IMR-90 (cell line): ENCODE results near the gene GSK3B. TPM values are rescaled to one million over a fixed set of nuclear protein-coding genes. Genes with fewer than 3 reads are reported as not detected.

ENCODE experiments used
- ATAC-seq: fragments of 200-7000 bp; cut with Tn5 transposase; 2 replicates; pipeline ENCODE4 v1.9.1; 2020; ENCODE audit warnings: low read depth, mild to moderate bottlenecking, moderate library complexity
- BruUV-seq: library from RNA; stranded (reverse); fragments of 400-500 nt; replicated peaks from 2 replicates; lab custom pipeline; 2021; lab: Mats Ljungman, UMichigan
- CTCF ChIA-PET: fragments of 300-600 bp; formaldehyde crosslinking; extraction: SDS; loops from one replicate; lab custom pipeline; 2021; ENCODE audit warnings: antibody characterized with exemption; lab: Yijun Ruan, JAX
- POLR2A ChIA-PET: fragments of 300-600 bp; sonication (Branson Sonifier 250); formaldehyde crosslinking; loops from one replicate; lab custom pipeline; 2022; ENCODE audit warnings: antibody characterized with exemption; ENCODE audit not compliant: unreplicated experiment; lab: Charles Lee
- DNase-seq: peaks from one replicate; pipeline ENCODE4 v3.0.0; 2013
- H2AFZ ChIP-seq: replicated peaks from 2 replicates; pipeline ENCODE3; 2013; ENCODE audit warnings: low read length, mild to moderate bottlenecking; ENCODE audit not compliant: poor library complexity
- H2AK5ac ChIP-seq: 2 replicates; pipeline ENCODE4 v1.6.1; 2013; ENCODE audit warnings: low read depth, low read length, inconsistent platforms
- H2AK9ac ChIP-seq: replicated peaks from 2 replicates; pipeline ENCODE3; 2013; ENCODE audit warnings: mild to moderate bottlenecking, low read depth, low read length, moderate library complexity; ENCODE audit not compliant: poor library complexity
- H2BK120ac ChIP-seq: 2 replicates; pipeline ENCODE4 v1.6.1; 2013; ENCODE audit warnings: low read depth, low read length, inconsistent platforms
- H2BK15ac ChIP-seq: 3 replicates; pipeline ENCODE4 v1.6.1; 2013; ENCODE audit warnings: low read depth, low read length, inconsistent platforms
- H2BK20ac ChIP-seq: 2 replicates; pipeline ENCODE4 v1.6.1; 2013; ENCODE audit warnings: low read depth, mild to moderate bottlenecking, inconsistent platforms, low read length, moderate library complexity
- H2BK5ac ChIP-seq: 2 replicates; pipeline ENCODE4 v1.6.1; 2013; ENCODE audit warnings: mild to moderate bottlenecking, low read depth, low read length, inconsistent platforms; ENCODE audit not compliant: poor library complexity, severe bottlenecking
- H3K14ac ChIP-seq: replicated peaks from 2 replicates; pipeline ENCODE4 v1.6.1; 2013; ENCODE audit warnings: low read depth, low read length, inconsistent platforms
- H3K18ac ChIP-seq: 2 replicates; pipeline ENCODE4 v1.6.1; 2013; ENCODE audit warnings: low read depth, low read length, control low read depth
- H3K23ac ChIP-seq: 2 replicates; pipeline ENCODE4 v1.6.1; 2013; ENCODE audit warnings: low read depth, low read length, inconsistent platforms
- H3K27ac ChIP-seq: 2 replicates; pipeline ENCODE4 v1.5.1; 2013; ENCODE audit warnings: mild to moderate bottlenecking, control low read depth, low read length; ENCODE audit not compliant: insufficient read depth
- H3K27me3 ChIP-seq: 2 replicates; pipeline ENCODE4 v1.6.1; 2013; ENCODE audit warnings: low read length; ENCODE audit not compliant: control insufficient read depth, insufficient read depth
- H3K36me3 ChIP-seq: 2 replicates; pipeline ENCODE4 v1.6.1; 2013; ENCODE audit warnings: low read length, mixed read lengths; ENCODE audit not compliant: control insufficient read depth, insufficient read depth
- H3K4ac ChIP-seq: 2 replicates; pipeline ENCODE4 v1.6.1; 2013; ENCODE audit warnings: low read depth, low read length, inconsistent platforms
- H3K4me1 ChIP-seq: 2 replicates; pipeline ENCODE4 v1.6.1; 2013; ENCODE audit warnings: low read length, mixed read lengths; ENCODE audit not compliant: control insufficient read depth, insufficient read depth
- H3K4me2 ChIP-seq: 2 replicates; pipeline ENCODE4 v1.6.1; 2013; ENCODE audit warnings: low read depth, mild to moderate bottlenecking, control low read depth, low read length, moderate library complexity
- H3K4me3 ChIP-seq: 2 replicates; pipeline ENCODE4 v1.5.1; 2013; ENCODE audit warnings: low read depth, mild to moderate bottlenecking, control low read depth, low read length, moderate library complexity; ENCODE audit not compliant: insufficient read depth
- H3K56ac ChIP-seq: 2 replicates; pipeline ENCODE4 v1.6.1; 2013; ENCODE audit warnings: low read length, inconsistent platforms; ENCODE audit not compliant: insufficient read depth; ENCODE audit errors: extremely low read depth
- H3K79me1 ChIP-seq, 2 experiments: 2 replicates each; pipeline ENCODE4 v1.6.1; 2013; ENCODE audit warnings: low read length in 2 of 2, inconsistent platforms in 1 of 2, low read depth in 1 of 2
- H3K9ac ChIP-seq: 2 replicates; pipeline ENCODE4 v1.6.1; 2013; ENCODE audit warnings: low read depth, low read length, control low read depth
- H3K9me1 ChIP-seq: 2 replicates; pipeline ENCODE4 v1.6.1; 2013; ENCODE audit warnings: low read length, inconsistent platforms; ENCODE audit not compliant: insufficient read depth
- H3K9me3 ChIP-seq: 2 replicates; pipeline ENCODE4 v1.6.1; 2013; ENCODE audit warnings: low read length; ENCODE audit not compliant: control insufficient read depth, insufficient read depth
- H4K20me1 ChIP-seq: 2 replicates; pipeline ENCODE4 v1.6.1; 2013; ENCODE audit warnings: low read length, inconsistent platforms; ENCODE audit not compliant: insufficient read depth
- H4K5ac ChIP-seq: 2 replicates; pipeline ENCODE4 v1.6.1; 2013; ENCODE audit warnings: mild to moderate bottlenecking, low read depth, low read length, control low read depth
- H4K8ac ChIP-seq, 2 experiments: 2 replicates each; pipeline ENCODE4 v1.6.1; 2013; ENCODE audit warnings: low read depth in 2 of 2, low read length in 2 of 2, control low read depth in 1 of 2, inconsistent platforms in 1 of 2
- H4K91ac ChIP-seq: 2 replicates; pipeline ENCODE4 v1.6.1; 2013; ENCODE audit warnings: low read depth, low read length, inconsistent platforms; ENCODE audit not compliant: insufficient read depth
- BHLHE40 ChIP-seq: fragments of 150-350 bp; IDR thresholded peaks from 2 replicates; pipeline ENCODE4 v1.6.1; 2016; ENCODE audit warnings: mild to moderate bottlenecking, low read depth, low read length
- CEBPB ChIP-seq: IDR thresholded peaks from 2 replicates; pipeline ENCODE4 v1.6.1; 2012; ENCODE audit warnings: low read depth, low read length, improper control_type of control experiment
- CHD1 ChIP-seq: IDR thresholded peaks from 2 replicates; pipeline ENCODE4 v1.6.1; 2012; ENCODE audit warnings: low read depth, low read length, improper control_type of control experiment
- FOS ChIP-seq: fragments of 150-350 bp; IDR thresholded peaks from 2 replicates; pipeline ENCODE4 v1.6.1; 2016; ENCODE audit warnings: low read depth, low read length
- MAFK ChIP-seq: IDR thresholded peaks from 2 replicates; pipeline ENCODE4 v1.6.1; 2012; ENCODE audit warnings: low read depth, low read length, improper control_type of control experiment
- MAZ ChIP-seq: IDR thresholded peaks from 2 replicates; pipeline ENCODE4 v1.6.1; 2012; ENCODE audit warnings: low read depth, mild to moderate bottlenecking, low read length, improper control_type of control experiment, moderate library complexity, borderline replicate concordance
- MXI1 ChIP-seq: IDR thresholded peaks from 2 replicates; pipeline ENCODE4 v1.6.1; 2012; ENCODE audit warnings: low read depth, mild to moderate bottlenecking, low read length, moderate library complexity, borderline replicate concordance
- NFE2L2 ChIP-seq: fragments of 150-350 bp; IDR thresholded peaks from 2 replicates; pipeline ENCODE4 v1.6.1; 2016; ENCODE audit warnings: low read depth, mild to moderate bottlenecking, low read length
- POLR2A ChIP-seq: IDR thresholded peaks from 2 replicates; pipeline ENCODE4 v1.6.1; 2012; ENCODE audit warnings: mild to moderate bottlenecking, low read depth, low read length
- RAD21 ChIP-seq: IDR thresholded peaks from 2 replicates; pipeline ENCODE4 v1.6.1; 2012; ENCODE audit warnings: low read length, improper control_type of control experiment
- RCOR1 ChIP-seq: IDR thresholded peaks from 2 replicates; pipeline ENCODE4 v1.6.1; 2012; ENCODE audit warnings: mild to moderate bottlenecking, low read length, improper control_type of control experiment; ENCODE audit not compliant: insufficient replicate concordance
- RFX5 ChIP-seq: IDR thresholded peaks from 2 replicates; pipeline ENCODE4 v1.8.0; 2012; ENCODE audit warnings: low read depth, mild to moderate bottlenecking, low read length, moderate library complexity
- SMC3 ChIP-seq: fragments of 150-350 bp; IDR thresholded peaks from 2 replicates; pipeline ENCODE4 v1.6.1; 2016; ENCODE audit warnings: low read depth, mild to moderate bottlenecking, antibody characterized with exemption, low read length, moderate library complexity
- WGBS, 2 experiments: methylation state at CpG; one replicate each; pipeline versions ENCODE4 v1.1.5 to v1.1.7; 2013; ENCODE audit warnings: missing lambda C conversion rate in 2 of 2; ENCODE audit not compliant: insufficient read length in 1 of 2; ENCODE audit errors: extremely low coverage in 2 of 2; 5-methylcytosine and 5-hydroxymethylcytosine counted together
- dilution Hi-C: fragments of 300-500 bp; cut with HindIII; formaldehyde crosslinking; loops from one replicate; pipeline ENCODE4 v1.14.3; 2018; ENCODE audit warnings: low sequenced_read_pairs; ENCODE audit not compliant: unreplicated experiment
- in situ Hi-C: fragments of 300-500 bp; cut with MboI; formaldehyde crosslinking; loops from 3 replicates; pipeline ENCODE4 v1.14.3; 2019; ENCODE audit warnings: low sequenced_read_pairs, inconsistent platforms, mixed read lengths
- intact Hi-C: fragments of 100-400 bp; cut with micrococcal nuclease; formaldehyde crosslinking; loops from 2 replicates; pipeline ENCODE4 v1.10.0; 2022
- polyA plus RNA-seq, 3 experiments: library from polyadenylated mRNA; depleted of rRNA; stranded (reverse); fragments of >200 nt; gene quantifications; 2 replicates each; pipeline ENCODE4 v1.2.3, GENCODE V29; 2012; ENCODE audit warnings: low replicate concordance in 1 of 3
- total RNA-seq: library from RNA; depleted of rRNA; stranded (reverse); fragments of >200 nt; gene quantifications from 2 replicates; pipeline ENCODE4 v1.2.3, GENCODE V29; 2012
- TF ChIP-seq, protein P1 (sequence below): fragments of 150-350 bp; IDR thresholded peaks from 2 replicates; pipeline ENCODE4 v1.6.1; 2017; ENCODE audit warnings: mild to moderate bottlenecking, antibody characterized with exemption, low read length, low read depth
- TF ChIP-seq, protein P2 (sequence below): conservative IDR thresholded peaks from 2 replicates; pipeline ENCODE4 v1.5.1; 2012; ENCODE audit warnings: mild to moderate bottlenecking, low read depth, low read length, improper control_type of control experiment
- TF ChIP-seq, protein P3 (sequence below): fragments of 150-350 bp; IDR thresholded peaks from 2 replicates; pipeline ENCODE4 v1.6.1; 2016; ENCODE audit warnings: low read depth, mild to moderate bottlenecking, low read length, moderate library complexity, borderline replicate concordance

GSK3B gene
- total and polyA plus RNA-seq, 2 of the 4 experiments (the other 2 are of a cell fraction): 19.2 to 33.2 TPM

DNA sequence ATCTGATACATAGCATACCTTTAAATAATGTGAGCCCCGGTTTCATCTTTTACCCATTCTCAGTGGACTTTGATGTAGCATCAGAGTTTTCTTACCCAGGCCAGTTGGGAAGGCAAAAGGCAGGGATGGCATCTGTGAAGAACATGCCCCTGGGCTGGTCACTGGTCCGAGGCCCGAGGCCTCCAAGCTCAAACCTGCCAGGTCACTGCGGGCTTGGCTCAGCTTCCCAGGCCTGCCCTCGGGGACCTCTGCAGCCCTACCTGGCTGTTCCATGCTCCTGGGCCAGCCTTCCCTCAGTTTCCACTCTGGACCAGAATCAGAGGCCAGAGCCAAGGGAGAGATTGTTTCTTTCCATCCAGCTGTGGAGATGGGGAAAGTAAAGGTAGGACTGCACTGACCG is 285.4 kb downstream of the GSK3B start:
- Histone ChIP-seq H3K9me3 (no peaks in the 10 kb centered on the region), H2BK15ac (no peak overlapping the region), H3K4me1 (no peaks in the 10 kb centered on the region), H2AK5ac (no peak overlapping the region), H4K20me1 (no peaks in the 10 kb centered on the region), H4K8ac (no peak overlapping the region), H4K91ac (no peak overlapping the region), H2BK120ac (no peak overlapping the region), H4K5ac (no peak overlapping the region), H2AFZ (peak overlapping the region; percentile 49), H3K27me3 (peaks cover 35% of the 10 kb centered on the region), H3K79me1 (no peaks in the 10 kb centered on the region), H3K9me1 (no peaks in the 10 kb centered on the region), H3K23ac (no peak overlapping the region), H3K14ac (no peak overlapping the region), H3K4me3 (no peak overlapping the region), H3K27ac (no peak overlapping the region), H3K9ac (no peak overlapping the region), H2BK20ac (no peak overlapping the region), H2BK5ac (no peak overlapping the region), H3K36me3 (no peaks in the 10 kb centered on the region), H2AK9ac (peak overlapping the region; percentile 46), H3K18ac (no peak overlapping the region), H3K4ac (no peak overlapping the region), H3K56ac (no peak overlapping the region), H3K4me2 (no peak overlapping the region)
- no TSS peak for BruUV-seq
- CTCF ChIA-PET: no interaction called here
- POLR2A ChIA-PET: no interaction called here
- no CpG with 5 or more reads among the region's 6 CpGs for WGBS, 2 experiments
- intact Hi-C loops (no loop called here), in situ Hi-C loops (no loop called here), dilution Hi-C loops (no loop called here)
- no peak for DNase-seq
- TF ChIP-seq MXI1 (no peak), RAD21 (no peak), SMC3 (no peak), RFX5 (no peak), CHD1 (no peak), MAFK (no peak), CEBPB (no peak), POLR2A (no peak), FOS (no peak), BHLHE40 (no peak), NFE2L2 (no peak), MAZ (no peak), RCOR1 (no peak)
- TF ChIP-seq, protein P1, sequence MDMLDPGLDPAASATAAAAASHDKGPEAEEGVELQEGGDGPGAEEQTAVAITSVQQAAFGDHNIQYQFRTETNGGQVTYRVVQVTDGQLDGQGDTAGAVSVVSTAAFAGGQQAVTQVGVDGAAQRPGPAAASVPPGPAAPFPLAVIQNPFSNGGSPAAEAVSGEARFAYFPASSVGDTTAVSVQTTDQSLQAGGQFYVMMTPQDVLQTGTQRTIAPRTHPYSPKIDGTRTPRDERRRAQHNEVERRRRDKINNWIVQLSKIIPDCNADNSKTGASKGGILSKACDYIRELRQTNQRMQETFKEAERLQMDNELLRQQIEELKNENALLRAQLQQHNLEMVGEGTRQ: no peak
- TF ChIP-seq, protein P2, sequence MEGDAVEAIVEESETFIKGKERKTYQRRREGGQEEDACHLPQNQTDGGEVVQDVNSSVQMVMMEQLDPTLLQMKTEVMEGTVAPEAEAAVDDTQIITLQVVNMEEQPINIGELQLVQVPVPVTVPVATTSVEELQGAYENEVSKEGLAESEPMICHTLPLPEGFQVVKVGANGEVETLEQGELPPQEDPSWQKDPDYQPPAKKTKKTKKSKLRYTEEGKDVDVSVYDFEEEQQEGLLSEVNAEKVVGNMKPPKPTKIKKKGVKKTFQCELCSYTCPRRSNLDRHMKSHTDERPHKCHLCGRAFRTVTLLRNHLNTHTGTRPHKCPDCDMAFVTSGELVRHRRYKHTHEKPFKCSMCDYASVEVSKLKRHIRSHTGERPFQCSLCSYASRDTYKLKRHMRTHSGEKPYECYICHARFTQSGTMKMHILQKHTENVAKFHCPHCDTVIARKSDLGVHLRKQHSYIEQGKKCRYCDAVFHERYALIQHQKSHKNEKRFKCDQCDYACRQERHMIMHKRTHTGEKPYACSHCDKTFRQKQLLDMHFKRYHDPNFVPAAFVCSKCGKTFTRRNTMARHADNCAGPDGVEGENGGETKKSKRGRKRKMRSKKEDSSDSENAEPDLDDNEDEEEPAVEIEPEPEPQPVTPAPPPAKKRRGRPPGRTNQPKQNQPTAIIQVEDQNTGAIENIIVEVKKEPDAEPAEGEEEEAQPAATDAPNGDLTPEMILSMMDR: no peak
- TF ChIP-seq, protein P3, sequence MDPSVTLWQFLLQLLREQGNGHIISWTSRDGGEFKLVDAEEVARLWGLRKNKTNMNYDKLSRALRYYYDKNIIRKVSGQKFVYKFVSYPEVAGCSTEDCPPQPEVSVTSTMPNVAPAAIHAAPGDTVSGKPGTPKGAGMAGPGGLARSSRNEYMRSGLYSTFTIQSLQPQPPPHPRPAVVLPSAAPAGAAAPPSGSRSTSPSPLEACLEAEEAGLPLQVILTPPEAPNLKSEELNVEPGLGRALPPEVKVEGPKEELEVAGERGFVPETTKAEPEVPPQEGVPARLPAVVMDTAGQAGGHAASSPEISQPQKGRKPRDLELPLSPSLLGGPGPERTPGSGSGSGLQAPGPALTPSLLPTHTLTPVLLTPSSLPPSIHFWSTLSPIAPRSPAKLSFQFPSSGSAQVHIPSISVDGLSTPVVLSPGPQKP: no peak
- ATAC-seq: no peak
